ENCODE measurements around the gene COX20.

COX20 gene

GRCh38 chr1:244850099-244850852 is 14.8 kb downstream of the COX20 start:
- in situ Hi-C loops (cut with HindIII; ENCODE audit: low sequenced_read_pairs), result no loop called here
- DNase-seq (ENCODE audit: low read depth), result no peak
- H3K4me3 ChIP-seq (ENCODE audit: low read depth, low read length), result no peak overlapping the region
- no peak for TF ChIP-seq CTCF (IDR thresholded peaks at IDR 0.05; ENCODE audit: low read depth, low read length, missing control alignments)

- DNase-seq (ENCODE audit: low read depth), result no peak
- TF ChIP-seq CTCF (IDR thresholded peaks at IDR 0.05; ENCODE audit: low read depth, low read length, missing control alignments), result no peak
- H3K4me3 ChIP-seq (ENCODE audit: low read depth, low read length), result no peak overlapping the region
- in situ Hi-C loops (cut with HindIII; ENCODE audit: low sequenced_read_pairs), result no loop called here
Observed at GRCh38 chr1:244850896-244851295, 15.4 kb downstream of the COX20 start.

- in situ Hi-C loops (cut with HindIII; ENCODE audit: low sequenced_read_pairs), result no loop called here
Observed at GRCh38 chr1:244851546-244852231, 16.2 kb downstream of the COX20 start.

GRCh38 chr1:244852694-244853093 is 17.2 kb downstream of the COX20 start:
- H3K4me3 ChIP-seq (ENCODE audit: low read depth, low read length), result no peak overlapping the region
- no peak for DNase-seq (ENCODE audit: low read depth)
- no peak for TF ChIP-seq CTCF (IDR thresholded peaks at IDR 0.05; ENCODE audit: low read depth, low read length, missing control alignments)
- in situ Hi-C loops (cut with HindIII; ENCODE audit: low sequenced_read_pairs), result no loop called here

More at GRCh38 chr1:244851546-244852231, 16.2 kb downstream of the COX20 start:
- no peak for DNase-seq (ENCODE audit: low read depth)
- H3K4me3 ChIP-seq (ENCODE audit: low read depth, low read length), result no peak overlapping the region
- TF ChIP-seq CTCF (IDR thresholded peaks at IDR 0.05; ENCODE audit: low read depth, low read length, missing control alignments), result no peak

- in situ Hi-C loops (cut with HindIII; ENCODE audit: low sequenced_read_pairs), result no loop called here
- H3K4me3 ChIP-seq (ENCODE audit: low read depth, low read length), result no peak overlapping the region
- DNase-seq (ENCODE audit: low read depth), result no peak
- no peak for TF ChIP-seq CTCF (IDR thresholded peaks at IDR 0.05; ENCODE audit: low read depth, low read length, missing control alignments)
Observed at GRCh38 chr1:244854166-244854565, 18.7 kb downstream of the COX20 start.

- DNase-seq (ENCODE audit: low read depth), result no peak
- no peak for TF ChIP-seq CTCF (IDR thresholded peaks at IDR 0.05; ENCODE audit: low read depth, low read length, missing control alignments)
- H3K4me3 ChIP-seq (ENCODE audit: low read depth, low read length), result no peak overlapping the region
Observed at GRCh38 chr1:244854865-244855578, 19.6 kb downstream of the COX20 start.

More at GRCh38 chr1:244854865-244855578, 19.6 kb downstream of the COX20 start:
- in situ Hi-C loops (cut with HindIII; ENCODE audit: low sequenced_read_pairs), result no loop called here

All from astrocyte of the cerebellum (primary cell).